Panc1 (cell line): Measurements from ENCODE around the gene ANTXR2. TPM values are rescaled to one million over a fixed set of nuclear protein-coding genes. Genes with fewer than 3 reads are reported as not detected.

Experiments used
- ATAC-seq: fragments of 200-7000 bp; cut with Tn5 transposase; 2 replicates; pipeline ENCODE4 v1.9.1; 2020; ENCODE audit warnings: mild to moderate bottlenecking, moderate library complexity
- BruUV-seq: library from RNA; stranded (reverse); fragments of 400-500 nt; replicated peaks from 2 replicates; lab custom pipeline; 2021; lab: Mats Ljungman, UMichigan
- CTCF ChIA-PET: fragments of 300-600 bp; sonication (Branson Sonifier 250); formaldehyde crosslinking; loops from one replicate; lab custom pipeline; 2022; ENCODE audit warnings: antibody characterized with exemption; lab: Charles Lee
- POLR2A ChIA-PET: fragments of 300-600 bp; sonication (Branson Sonifier 250); formaldehyde crosslinking; loops from one replicate; lab custom pipeline; 2022; ENCODE audit warnings: antibody characterized with exemption; lab: Charles Lee
- DNase-seq: peaks from one replicate; pipeline ENCODE4 v3.0.0-alpha.2; 2010; ENCODE audit warnings: low read depth, low spot score
- H3K27ac ChIP-seq: 2 replicates; pipeline ENCODE4 v1.5.1; 2011; ENCODE audit warnings: mild to moderate bottlenecking, low read length, inconsistent platforms
- H3K27me3 ChIP-seq: fragments of 200-500 bp; sonication (Bioruptor generic); 2 replicates; pipeline ENCODE4 v1.6.0; 2014; ENCODE audit warnings: low read length, inconsistent platforms; ENCODE audit not compliant: control insufficient read depth, insufficient read depth
- H3K36me3 ChIP-seq: fragments of 200-500 bp; sonication (Bioruptor generic); 2 replicates; pipeline ENCODE4 v1.5.1; 2014; ENCODE audit warnings: inconsistent platforms, mild to moderate bottlenecking, low read length, moderate library complexity; ENCODE audit not compliant: control insufficient read depth, insufficient read depth
- H3K4me1 ChIP-seq: 2 replicates; pipeline ENCODE4 v1.5.1; 2011; ENCODE audit warnings: inconsistent platforms, mild to moderate bottlenecking, low read length, moderate library complexity; ENCODE audit not compliant: control insufficient read depth, insufficient read depth
- H3K4me3 ChIP-seq, 2 experiments: 2 replicates each; pipeline ENCODE4 v1.5.1; 2011 to 2012; ENCODE audit warnings: low read depth in 2 of 2, low read length in 2 of 2, mild to moderate bottlenecking in 2 of 2, inconsistent platforms in 1 of 2, moderate library complexity in 1 of 2
- H3K9me3 ChIP-seq: fragments of 200-500 bp; sonication (Bioruptor generic); 2 replicates; pipeline ENCODE4 v1.5.1; 2014; ENCODE audit warnings: low read depth, mild to moderate bottlenecking, inconsistent platforms, low read length, moderate library complexity; ENCODE audit not compliant: control insufficient read depth, insufficient read depth
- CTCF ChIP-seq: fragments of 450-650 bp; IDR thresholded peaks from 2 replicates; pipeline ENCODE4 v1.5.1; 2017; ENCODE audit warnings: mild to moderate bottlenecking
- POLR2AphosphoS5 ChIP-seq: IDR thresholded peaks from 2 replicates; pipeline ENCODE4 v1.6.1; 2012; ENCODE audit warnings: mild to moderate bottlenecking, low read depth, low read length, moderate library complexity
- REST ChIP-seq, 2 experiments: IDR thresholded peaks; 2 replicates each; pipeline ENCODE4 v1.6.1; 2011 to 2012; ENCODE audit warnings: low read depth in 2 of 2, control low read depth in 1 of 2, low read length in 1 of 2, mild to moderate bottlenecking in 1 of 2, moderate library complexity in 1 of 2; ENCODE audit not compliant: insufficient read depth in 1 of 2
- SIN3A ChIP-seq: IDR thresholded peaks from 2 replicates; pipeline ENCODE4 v1.6.1; 2012; ENCODE audit warnings: low read depth, mild to moderate bottlenecking, low read length, moderate library complexity, borderline replicate concordance; ENCODE audit not compliant: insufficient read depth
- TCF7L2 ChIP-seq: IDR thresholded peaks from 2 replicates; pipeline ENCODE4 v1.6.1; 2011; ENCODE audit warnings: mild to moderate bottlenecking, low read depth, low read length, inconsistent platforms
- in situ Hi-C: cut with HindIII; loops from 2 replicates; pipeline ENCODE4 v1.10.0; 2016; ENCODE audit warnings: low sequenced_read_pairs, low pct_unique_long_range_greater_than_20kb
- intact Hi-C: fragments of 100-400 bp; cut with micrococcal nuclease; formaldehyde crosslinking; loops from one replicate; pipeline ENCODE4 v1.10.0; 2022; ENCODE audit not compliant: unreplicated experiment
- total RNA-seq: library from RNA; stranded (reverse); gene quantifications from one replicate; pipeline ENCODE4 v1.2.1, GENCODE V29; 2021; ENCODE audit not compliant: unreplicated experiment

Gene ANTXR2
- total RNA-seq, 1 experiment from 2014 or later, result 27.8 TPM

GRCh38 chr4:79959652-79960051 is 113.4 kb downstream of the ANTXR2 start:
- no peak for ATAC-seq
- Histone ChIP-seq H3K4me1 (no peaks in the 10 kb centered on the region), H3K27ac (no peak overlapping the region), H3K4me3 (no peak overlapping the region), H3K9me3 (no peaks in the 10 kb centered on the region), H3K27me3 (no peaks in the 10 kb centered on the region), H3K36me3 (no peaks in the 10 kb centered on the region; the same call in 1 of the 2 replicates)
- in situ Hi-C loops, result no loop called here
- no TSS peak for BruUV-seq
- no peak for DNase-seq
- no peak for TF ChIP-seq TCF7L2
- TF ChIP-seq CTCF, result no peak
- no peak for TF ChIP-seq SIN3A
- TF ChIP-seq REST (IDR thresholded peaks at IDR 0.05; ENCODE audit: insufficient read depth in 1 of 2, low read depth in 2 of 2, low read length in 1 of 2), result no peak
- no peak for TF ChIP-seq POLR2AphosphoS5
- ChIA-PET POLR2A (interaction anchor here (0.6 kb wide), 1 partner anchor 63 kb away, joined by 3 read pairs; no protein-coding TSS in a partner anchor), CTCF (no interaction called here)
- intact Hi-C loops, result loop anchor here (10.0 kb wide), 1 partner anchor 435 kb away; no protein-coding TSS in a partner anchor

GRCh38 chr4:79958466-79959264 is 114.4 kb downstream of the ANTXR2 start:
- no peak for DNase-seq
- no peak for ATAC-seq
- Histone ChIP-seq H3K4me3 (no peak overlapping the region), H3K9me3 (no peaks in the 10 kb centered on the region), H3K4me1 (no peaks in the 10 kb centered on the region), H3K27ac (no peak overlapping the region), H3K36me3 (no peaks in the 10 kb centered on the region; the same call in 1 of the 2 replicates), H3K27me3 (no peaks in the 10 kb centered on the region)
- intact Hi-C loops, result loop anchor here (10.0 kb wide), 1 partner anchor 436 kb away; no protein-coding TSS in a partner anchor
- ChIA-PET POLR2A (no interaction called here), CTCF (no interaction called here)
- in situ Hi-C loops, result no loop called here
- no TSS peak for BruUV-seq
- TF ChIP-seq REST (IDR thresholded peaks at IDR 0.05; ENCODE audit: insufficient read depth in 1 of 2, low read depth in 2 of 2, low read length in 1 of 2), result no peak
- no peak for TF ChIP-seq CTCF
- no peak for TF ChIP-seq TCF7L2
- TF ChIP-seq POLR2AphosphoS5, result no peak
- no peak for TF ChIP-seq SIN3A
